Breast epithelium (tissue), 4 donors: ENCODE data around the gene PLPPR2. TPM values are rescaled to one million over a fixed set of nuclear protein-coding genes. Genes with fewer than 3 reads are reported as not detected.

ENCODE experiments used
- DNase-seq, 2 donors: peaks; one replicate each; pipeline ENCODE4 v3.0.0-alpha.2; 2019; ENCODE audit warnings: low spot score in 2 of 2
- H3K27ac ChIP-seq, 2 donors: fragments of 200-600 bp; sonication (generic) in 1 of 2; one replicate each; pipeline ENCODE4 v1.5.1; 2016 to 2019; ENCODE audit warnings: mild to moderate bottlenecking in 1 of 2
- H3K27me3 ChIP-seq, 2 donors: fragments of 200-600 bp; sonication (generic) in 1 of 2; one replicate each; pipeline versions ENCODE4 v1.5.1 to v1.6.0; 2017 to 2019; ENCODE audit warnings: control low read depth in 1 of 2, mild to moderate bottlenecking in 1 of 2
- H3K36me3 ChIP-seq: fragments of 200-600 bp; one replicate; pipeline ENCODE4 v1.5.1; 2019
- H3K4me1 ChIP-seq, 2 donors: fragments of 200-600 bp; sonication (generic); one replicate each; pipeline ENCODE4 v1.5.1; 2016 to 2019; ENCODE audit warnings: control low read depth in 1 of 2
- H3K4me3 ChIP-seq, 3 donors: fragments of 200-600 bp; sonication (generic); 1 replicate in 2 of 3; 2 replicates in 1 of 3; pipeline ENCODE4 v1.5.1; 2016 to 2019; ENCODE audit warnings: mild to moderate bottlenecking in 3 of 3, moderate library complexity in 2 of 3
- H3K9me3 ChIP-seq, 2 donors: fragments of 200-600 bp; sonication (generic) in 1 of 2; one replicate each; pipeline ENCODE4 v1.5.1; 2016 to 2019; ENCODE audit warnings: control low read depth in 1 of 2
- POLR2A ChIP-seq: fragments of 450-650 bp; IDR thresholded peaks from one replicate; pipeline ENCODE4 v1.6.1; 2016; ENCODE audit warnings: antibody characterized with exemption, mild to moderate bottlenecking, moderate library complexity
- POLR2AphosphoS5 ChIP-seq, 3 donors: sonication (generic); formaldehyde crosslinking; IDR thresholded peaks; one replicate each; pipeline ENCODE4 v1.6.1; 2017; ENCODE audit warnings: antibody characterized with exemption in 3 of 3
- intact Hi-C: fragments of 100-400 bp; cut with DNase I; formaldehyde crosslinking; loops from one replicate; pipeline ENCODE4 v1.15.1; 2023; ENCODE audit warnings: low total_unique reads
- total RNA-seq, 3 donors: library from RNA; depleted of rRNA; stranded (reverse); fragments of >200 nt; gene quantifications; one replicate each; pipeline ENCODE4 v1.1.0, GENCODE V29; 2016
- TF ChIP-seq, protein P1 (sequence below), 3 donors: fragments of 450-650 bp; IDR thresholded peaks; one replicate each; pipeline ENCODE4 v1.5.1; 2016 to 2017; ENCODE audit warnings: antibody characterized with exemption in 3 of 3, mild to moderate bottlenecking in 3 of 3, moderate library complexity in 3 of 3

PLPPR2 gene
- total RNA-seq, 3 donors from 2014 or later = 7.7 to 19.0 (median 11.3) TPM

DNA sequence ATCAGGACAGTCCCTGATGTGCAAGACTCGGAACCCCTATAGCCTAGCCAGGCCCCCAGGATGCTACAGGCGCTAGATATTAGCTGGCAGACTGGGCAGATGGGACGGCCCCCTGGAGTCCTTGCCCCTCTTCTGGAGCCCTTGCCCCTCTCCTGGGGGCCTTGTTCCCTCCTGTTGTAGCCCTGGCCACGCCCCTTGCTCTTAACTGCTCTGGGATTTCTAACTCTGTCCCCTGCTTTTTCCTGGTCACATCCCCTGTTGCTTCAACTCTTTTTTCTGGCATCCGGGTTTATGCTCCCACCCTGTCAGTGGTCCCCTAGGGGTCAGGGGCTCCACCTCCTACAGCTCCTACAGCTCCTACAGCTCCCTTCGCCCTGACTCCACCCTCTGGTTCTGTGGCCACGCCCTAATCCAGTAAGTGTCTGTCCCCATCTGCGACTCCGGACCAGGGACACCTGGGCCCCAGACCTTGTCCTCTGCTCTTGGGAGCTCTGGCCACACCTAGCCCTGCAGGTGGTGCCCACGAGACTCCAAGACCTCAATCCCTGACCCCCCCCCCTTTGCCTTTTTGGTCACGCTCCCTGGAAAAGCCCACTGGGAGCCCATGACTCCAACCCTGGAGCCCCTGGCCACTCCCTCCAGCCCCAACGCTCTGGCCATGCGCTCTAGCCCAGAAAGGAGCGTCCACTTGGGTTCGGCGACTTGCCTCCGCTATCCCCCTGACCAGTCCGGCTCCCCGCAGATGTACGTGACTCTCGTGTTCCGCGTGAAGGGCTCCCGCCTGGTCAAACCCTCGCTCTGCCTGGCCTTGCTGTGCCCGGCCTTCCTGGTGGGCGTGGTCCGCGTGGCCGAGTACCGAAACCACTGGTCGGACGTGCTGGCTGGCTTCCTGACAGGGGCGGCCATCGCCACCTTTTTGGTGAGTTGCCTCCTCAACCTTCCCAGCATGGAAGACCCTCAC is 6.8 kb downstream of the PLPPR2 start:
- no peaks in the 10 kb centered on the region for H3K27me3 ChIP-seq
- intact Hi-C loops = no loop called here
- DNase-seq = no peak
- H3K4me3 ChIP-seq = no peak overlapping the region
- H3K27ac ChIP-seq = no peak overlapping the region
- TF ChIP-seq POLR2A = no peak
- no peak for TF ChIP-seq POLR2AphosphoS5 (IDR thresholded peaks at IDR 0.05)
- TF ChIP-seq, protein P1, sequence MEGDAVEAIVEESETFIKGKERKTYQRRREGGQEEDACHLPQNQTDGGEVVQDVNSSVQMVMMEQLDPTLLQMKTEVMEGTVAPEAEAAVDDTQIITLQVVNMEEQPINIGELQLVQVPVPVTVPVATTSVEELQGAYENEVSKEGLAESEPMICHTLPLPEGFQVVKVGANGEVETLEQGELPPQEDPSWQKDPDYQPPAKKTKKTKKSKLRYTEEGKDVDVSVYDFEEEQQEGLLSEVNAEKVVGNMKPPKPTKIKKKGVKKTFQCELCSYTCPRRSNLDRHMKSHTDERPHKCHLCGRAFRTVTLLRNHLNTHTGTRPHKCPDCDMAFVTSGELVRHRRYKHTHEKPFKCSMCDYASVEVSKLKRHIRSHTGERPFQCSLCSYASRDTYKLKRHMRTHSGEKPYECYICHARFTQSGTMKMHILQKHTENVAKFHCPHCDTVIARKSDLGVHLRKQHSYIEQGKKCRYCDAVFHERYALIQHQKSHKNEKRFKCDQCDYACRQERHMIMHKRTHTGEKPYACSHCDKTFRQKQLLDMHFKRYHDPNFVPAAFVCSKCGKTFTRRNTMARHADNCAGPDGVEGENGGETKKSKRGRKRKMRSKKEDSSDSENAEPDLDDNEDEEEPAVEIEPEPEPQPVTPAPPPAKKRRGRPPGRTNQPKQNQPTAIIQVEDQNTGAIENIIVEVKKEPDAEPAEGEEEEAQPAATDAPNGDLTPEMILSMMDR (IDR thresholded peaks at IDR 0.05) = no peak
- no peaks in the 10 kb centered on the region for H3K36me3 ChIP-seq
- no peaks in the 10 kb centered on the region for H3K4me1 ChIP-seq
- no peaks in the 10 kb centered on the region for H3K9me3 ChIP-seq

DNA sequence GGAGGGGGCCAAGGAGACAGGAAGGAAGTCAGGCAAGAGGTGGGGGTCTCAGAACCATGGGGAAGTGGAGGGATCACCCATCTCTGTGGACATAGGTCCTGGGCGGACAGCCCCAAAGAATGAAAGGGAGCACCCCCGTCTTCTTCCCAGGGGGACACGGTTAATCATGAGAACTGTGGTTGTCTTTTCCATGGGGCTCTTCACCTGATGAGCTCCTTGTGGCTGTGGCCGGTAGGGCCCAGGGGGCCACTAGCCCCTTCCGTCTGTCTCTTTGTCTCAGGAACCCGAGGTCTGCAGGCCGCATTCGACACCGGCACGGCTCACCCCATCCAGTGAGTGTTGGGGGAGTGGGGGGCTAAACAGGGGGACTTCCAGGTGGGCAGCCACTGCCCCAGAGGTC is 8.6 kb downstream of the PLPPR2 start:
- Histone ChIP-seq H3K27ac (peak overlapping the region in 1 of 2 donors; percentile 52), H3K4me1 (no peaks in the 10 kb centered on the region), H3K36me3 (no peaks in the 10 kb centered on the region), H3K9me3 (no peaks in the 10 kb centered on the region), H3K27me3 (no peaks in the 10 kb centered on the region), H3K4me3 (no peak overlapping the region)
- intact Hi-C loops = no loop called here
- TF ChIP-seq, protein P1 (IDR thresholded peaks at IDR 0.05) = no peak
- TF ChIP-seq POLR2A = no peak
- TF ChIP-seq POLR2AphosphoS5 (IDR thresholded peaks at IDR 0.05) = no peak
- DNase-seq = no peak

DNA sequence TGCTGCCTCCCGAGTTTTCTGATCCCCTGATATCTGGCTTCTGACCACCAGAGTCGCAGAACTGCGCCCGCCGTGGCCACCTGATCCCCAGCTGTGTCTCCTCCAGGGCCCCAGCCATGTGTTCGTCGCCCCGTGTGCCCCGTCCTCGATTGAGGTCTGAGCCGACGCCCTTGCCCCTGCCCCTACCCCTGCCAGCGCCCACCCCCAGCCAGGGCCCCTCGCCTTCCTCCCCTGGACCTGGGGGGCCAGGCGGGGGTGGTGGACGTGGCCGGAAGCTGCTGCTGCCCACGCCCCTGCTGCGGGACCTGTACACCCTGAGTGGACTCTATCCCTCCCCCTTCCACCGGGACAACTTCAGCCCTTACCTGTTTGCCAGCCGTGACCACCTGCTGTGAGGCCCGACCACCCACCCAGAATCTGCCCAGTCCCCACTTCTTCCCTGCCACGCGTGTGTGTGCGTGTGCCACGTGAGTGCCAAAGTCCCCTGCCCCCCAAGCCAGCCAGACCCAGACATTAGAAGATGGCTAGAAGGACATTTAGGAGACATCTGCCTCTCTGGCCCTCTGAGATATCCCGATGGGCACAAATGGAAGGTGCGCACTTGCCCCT is 9.2 kb downstream of the PLPPR2 start:
- TF ChIP-seq, protein P1 (IDR thresholded peaks at IDR 0.05) = no peak
- no peak for TF ChIP-seq POLR2AphosphoS5 (IDR thresholded peaks at IDR 0.05)
- no peak for TF ChIP-seq POLR2A
- Histone ChIP-seq H3K4me1 (no peaks in the 10 kb centered on the region), H3K4me3 (no peak overlapping the region), H3K36me3 (no peaks in the 10 kb centered on the region), H3K27ac (peak overlapping the region in 1 of 2 donors; percentile 52), H3K9me3 (no peaks in the 10 kb centered on the region), H3K27me3 (no peaks in the 10 kb centered on the region)
- DNase-seq = no peak
- intact Hi-C loops = no loop called here

DNA sequence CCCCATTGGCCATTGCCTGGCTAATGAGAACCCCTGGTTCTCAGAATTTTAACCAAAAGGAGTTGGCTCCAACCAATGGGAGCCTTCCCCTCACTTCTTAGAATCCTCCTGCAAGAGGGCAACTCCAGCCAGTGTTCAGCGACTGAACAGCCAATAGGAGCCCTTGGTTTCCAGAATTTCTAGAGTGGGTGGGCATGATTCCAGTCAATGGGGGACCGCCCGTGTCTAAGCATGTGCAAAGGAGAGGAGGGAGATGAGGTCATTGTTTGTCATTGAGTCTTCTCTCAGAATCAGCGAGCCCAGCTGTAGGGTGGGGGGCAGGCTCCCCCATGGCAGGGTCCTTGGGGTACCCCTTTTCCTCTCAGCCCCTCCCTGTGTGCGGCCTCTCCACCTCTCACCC is 9.7 kb downstream of the PLPPR2 start:
- Histone ChIP-seq H3K36me3 (no peaks in the 10 kb centered on the region), H3K9me3 (no peaks in the 10 kb centered on the region), H3K4me3 (no peak overlapping the region), H3K27me3 (no peaks in the 10 kb centered on the region), H3K27ac (peak overlapping the region; percentile 36 to 52), H3K4me1 (no peaks in the 10 kb centered on the region)
- DNase-seq = no peak
- intact Hi-C loops = no loop called here
- TF ChIP-seq, protein P1 (IDR thresholded peaks at IDR 0.05) = no peak
- TF ChIP-seq POLR2A (no peak), POLR2AphosphoS5 (IDR thresholded peaks at IDR 0.05) (no peak)

DNA sequence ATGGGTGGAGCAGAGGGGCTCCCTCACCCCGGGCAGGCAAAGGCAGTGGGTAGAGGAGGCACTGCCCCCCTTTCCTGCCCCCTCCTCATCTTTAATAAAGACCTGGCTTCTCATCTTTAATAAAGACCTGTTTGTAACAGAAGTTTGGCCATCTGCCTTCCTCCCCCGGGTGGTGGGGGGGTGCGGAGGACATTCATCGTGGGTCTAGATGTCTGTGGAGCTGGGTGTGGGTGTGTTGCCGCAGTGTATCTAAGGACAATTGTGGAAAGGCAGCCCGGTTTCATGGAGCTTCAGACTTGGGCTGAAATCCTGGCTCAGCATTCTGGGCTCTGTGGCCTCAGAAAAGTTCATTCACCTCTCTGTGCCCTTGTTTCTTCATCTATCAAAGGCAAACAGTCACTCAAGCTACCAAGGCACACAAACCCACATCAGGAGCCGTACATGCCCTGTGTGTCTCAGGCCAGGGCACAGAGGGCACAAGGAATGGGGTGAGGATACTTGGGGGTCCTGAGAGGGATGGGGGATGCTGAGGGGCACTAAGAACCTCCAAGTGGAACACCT is 10.4 kb downstream of the PLPPR2 start:
- Histone ChIP-seq H3K27ac (peak overlapping the region; percentile 36 to 52), H3K27me3 (no peaks in the 10 kb centered on the region), H3K4me1 (no peaks in the 10 kb centered on the region), H3K36me3 (no peaks in the 10 kb centered on the region), H3K9me3 (no peaks in the 10 kb centered on the region), H3K4me3 (no peak overlapping the region)
- TF ChIP-seq, protein P1 (IDR thresholded peaks at IDR 0.05) = no peak
- TF ChIP-seq POLR2AphosphoS5 (IDR thresholded peaks at IDR 0.05) (no peak), POLR2A (no peak)
- intact Hi-C loops = no loop called here
- no peak for DNase-seq
